GM18868 (cell line): ENCODE results near the gene NEMP2.
A peak's percentile ranks its signal among the peaks of the same experiment; 100 is the strongest.
"Not testable (repeated sequence)": the region's sequence is repeated elsewhere in the genome, so short reads cannot be mapped to it uniquely, and the experiment has no call there.

ENCODE experiments used
- ATAC-seq: cut with Tn5 transposase; IDR thresholded peaks from one replicate; pipeline ENCODE4 v1.9.1; 2021; ENCODE audit warnings: mild to moderate bottlenecking, moderate library complexity; ENCODE audit not compliant: unreplicated experiment

The NEMP2 gene

GRCh38 chr2:190494600-190495227, 39.8 kb downstream of the NEMP2 start:
- not testable (repeated sequence) for ATAC-seq

- ATAC-seq, result no peak
These were observed 41.4 kb downstream of the NEMP2 start for GRCh38 chr2:190493095-190493494.

DNA sequence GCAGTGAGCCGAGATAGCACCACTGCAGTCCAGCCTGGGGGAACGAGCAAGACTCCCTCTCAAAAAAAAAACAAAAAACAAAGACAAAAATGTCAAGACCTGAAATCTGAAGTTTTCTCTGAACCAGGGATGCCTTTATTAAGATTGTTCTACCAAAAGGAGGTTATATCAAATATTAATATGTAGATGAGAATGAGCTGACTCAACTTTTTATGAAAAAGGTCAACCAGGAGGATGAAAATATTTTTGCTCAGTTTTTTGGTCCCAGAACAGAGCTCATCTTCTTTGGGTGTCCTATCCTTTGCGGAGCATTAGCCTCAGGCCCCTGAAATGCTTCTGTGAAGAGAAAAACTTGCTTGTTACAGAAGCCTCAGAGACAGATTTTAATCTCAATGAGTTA, 44.0 kb downstream of the NEMP2 start:
- ATAC-seq, result no peak

- ATAC-seq, result no peak
These were observed 45.0 kb downstream of the NEMP2 start for GRCh38 chr2:190489475-190489874.

- ATAC-seq, result no peak
These were observed 45.8 kb downstream of the NEMP2 start for GRCh38 chr2:190488516-190489233.

- ATAC-seq, result no peak
These were observed 48.4 kb downstream of the NEMP2 start for GRCh38 chr2:190486037-190486623.

- ATAC-seq, result no peak
These were observed 52.1 kb downstream of the NEMP2 start for GRCh38 chr2:190482451-190482850.

DNA sequence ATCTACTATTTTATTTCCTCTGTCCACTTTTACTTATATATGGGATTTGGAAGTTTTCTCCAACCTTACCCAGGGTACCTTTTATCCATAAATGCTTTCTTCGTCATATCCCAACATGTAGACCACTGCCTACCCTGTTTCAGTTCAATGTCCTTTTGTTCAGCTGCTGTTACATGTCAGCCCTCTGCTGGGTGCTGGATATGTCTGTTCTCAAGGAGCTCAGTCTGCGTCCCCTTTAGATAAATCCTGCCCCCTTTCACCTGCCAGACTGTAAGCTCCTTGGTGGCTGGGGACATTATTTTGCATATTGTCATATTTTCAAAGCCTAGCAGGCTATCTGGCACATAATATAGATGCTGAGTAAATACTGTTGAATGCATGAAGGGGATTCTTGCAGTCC, 53.2 kb downstream of the NEMP2 start:
- ATAC-seq, result no peak

DNA sequence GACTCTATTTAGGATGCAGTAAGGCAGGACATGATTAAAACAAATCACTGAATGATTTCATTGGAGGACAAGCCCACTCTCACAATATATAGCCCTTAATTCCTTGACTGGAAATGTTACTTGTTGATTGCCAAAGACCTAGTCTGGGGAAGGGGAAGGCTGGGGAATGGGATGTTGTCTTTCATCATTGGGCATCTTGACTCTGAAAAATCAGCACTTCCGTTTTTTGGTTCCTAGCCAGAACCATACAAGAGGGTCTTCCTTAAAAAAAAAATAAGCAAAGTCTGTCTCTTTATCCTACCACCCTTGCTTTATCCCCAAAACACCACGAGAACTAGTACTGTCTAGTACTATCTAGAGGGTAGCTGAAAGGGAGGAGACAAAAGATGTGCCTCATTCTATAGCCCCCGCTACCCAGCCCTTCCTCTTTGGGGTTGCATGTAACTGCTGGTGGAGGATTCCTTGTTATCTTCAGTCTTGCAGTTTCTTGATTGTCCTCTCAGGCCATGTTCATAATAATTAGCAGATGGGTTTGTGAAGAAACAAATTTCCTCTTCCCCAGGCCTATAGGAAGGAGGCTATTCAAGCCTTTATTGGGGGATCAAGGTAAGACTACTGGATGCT, 55.8 kb downstream of the NEMP2 start:
- ATAC-seq, result no peak

DNA sequence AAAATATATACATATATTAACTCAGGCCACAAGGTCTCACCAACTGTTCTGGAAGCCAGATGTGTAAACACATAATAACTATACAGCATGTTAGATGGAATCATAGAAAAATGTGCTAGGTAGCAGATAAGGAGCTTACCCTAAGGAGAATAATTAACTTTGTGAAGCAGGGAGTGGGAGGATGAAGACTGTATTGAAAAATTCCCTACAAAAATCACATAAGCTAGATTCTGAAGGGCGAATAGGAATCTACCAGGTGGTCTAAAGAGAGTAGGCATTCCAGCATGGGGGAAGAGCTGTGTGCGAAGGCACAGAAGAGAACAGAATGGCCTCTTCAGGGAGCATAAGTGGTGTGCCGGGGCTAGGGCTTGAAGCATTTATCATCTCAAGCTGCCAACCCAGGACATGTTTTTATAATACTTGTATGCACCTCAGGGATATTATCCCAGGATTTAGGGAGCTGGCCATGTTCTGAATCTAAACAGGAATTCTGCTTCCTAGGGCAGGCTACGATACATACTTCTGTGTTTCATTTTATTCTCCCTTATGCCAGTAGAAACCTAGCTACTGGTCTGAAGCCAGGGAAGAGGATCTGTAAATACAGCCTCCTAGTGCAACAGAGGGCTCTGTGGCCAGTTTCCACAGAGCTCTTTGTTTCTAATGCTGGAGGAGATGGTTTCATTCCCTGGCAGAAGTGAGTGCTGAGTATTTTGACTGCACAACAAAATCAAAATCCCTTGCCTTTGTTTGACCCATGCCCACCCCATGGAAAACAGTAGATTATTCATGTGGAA, 56.7 kb downstream of the NEMP2 start:
- ATAC-seq, result no peak

GRCh38 chr2:190470256-190470826, 64.2 kb downstream of the NEMP2 start:
- no peak for ATAC-seq

- no peak for ATAC-seq
These were observed 64.8 kb downstream of the NEMP2 start for GRCh38 chr2:190469771-190470170.

GRCh38 chr2:190468814-190469569, 65.5 kb downstream of the NEMP2 start:
- peak; percentile 63 for ATAC-seq

- ATAC-seq, result peak; percentile 2
These were observed 66.2 kb downstream of the NEMP2 start for GRCh38 chr2:190468354-190468753.

DNA sequence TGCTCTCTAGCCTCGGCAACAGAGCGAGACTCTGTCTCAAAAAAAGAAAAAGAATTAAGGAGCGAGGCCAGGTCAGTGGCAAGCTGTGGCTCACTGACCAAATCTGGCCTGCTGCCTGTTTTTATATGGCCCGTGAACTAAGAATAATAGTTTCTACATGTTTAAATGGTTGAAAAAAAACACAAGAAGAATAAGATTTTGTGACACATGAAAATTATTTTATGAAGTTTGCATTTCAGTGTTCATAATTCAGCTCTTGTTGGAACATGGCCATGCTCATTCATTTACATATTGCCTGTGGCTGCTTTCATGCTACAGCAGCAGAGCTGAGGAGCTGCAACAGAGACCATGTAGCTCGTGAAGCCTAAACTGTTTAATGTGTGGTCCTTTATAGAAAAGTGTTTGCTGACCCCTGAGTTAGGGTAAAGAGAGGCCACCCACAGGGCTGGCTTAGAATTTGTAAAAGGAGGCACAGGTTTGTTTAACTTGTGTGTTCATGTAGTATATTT, 66.9 kb downstream of the NEMP2 start:
- ATAC-seq, result no peak

DNA sequence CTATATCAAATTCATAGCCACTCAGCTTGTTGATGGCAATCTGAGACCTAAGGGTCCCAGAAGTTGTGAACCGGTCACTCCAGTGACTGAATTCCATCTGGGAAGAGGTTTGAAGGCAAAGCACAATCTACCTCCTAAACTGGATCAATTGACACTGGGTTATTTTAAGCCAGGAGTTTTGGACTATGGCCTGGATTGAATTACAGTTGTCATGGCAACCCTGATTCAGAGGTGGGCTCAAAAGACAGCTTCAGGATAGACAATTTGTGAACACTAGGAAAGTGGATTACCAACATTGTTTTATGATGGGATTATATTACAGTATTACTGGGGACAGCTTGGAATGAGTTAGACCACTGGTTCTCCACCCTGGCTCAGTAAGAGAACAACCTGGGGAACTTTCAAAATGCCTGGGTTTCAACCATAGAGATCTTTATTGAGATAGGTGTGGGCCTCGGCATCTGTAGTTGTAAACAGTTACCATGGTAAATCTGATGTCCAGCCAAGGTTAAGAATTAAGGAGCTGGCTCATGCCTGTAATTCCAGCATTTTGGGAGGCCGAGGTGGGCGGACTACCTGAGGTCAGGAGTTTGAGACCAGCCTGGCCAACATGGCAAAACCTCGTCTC, 67.6 kb downstream of the NEMP2 start:
- no peak for ATAC-seq

DNA sequence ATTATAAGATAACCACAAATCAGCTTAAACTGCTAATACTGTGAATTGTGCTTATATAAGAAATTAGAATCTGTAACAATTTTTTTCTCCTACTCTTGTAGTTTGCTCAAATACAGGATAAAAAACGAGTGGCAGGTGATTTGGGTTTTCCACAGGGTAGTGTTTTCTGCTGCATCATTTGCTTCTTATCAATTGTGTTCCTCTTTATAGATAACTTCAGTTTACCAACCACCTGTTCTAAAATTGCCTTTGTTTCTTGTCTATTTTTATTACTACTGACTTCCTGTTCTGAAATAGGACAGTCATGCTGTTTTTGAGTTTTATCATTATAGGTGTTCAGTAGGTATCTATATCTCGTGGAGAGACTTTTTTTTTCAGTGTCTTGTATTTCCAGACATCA, 69.5 kb downstream of the NEMP2 start:
- peak; percentile 42 for ATAC-seq

DNA sequence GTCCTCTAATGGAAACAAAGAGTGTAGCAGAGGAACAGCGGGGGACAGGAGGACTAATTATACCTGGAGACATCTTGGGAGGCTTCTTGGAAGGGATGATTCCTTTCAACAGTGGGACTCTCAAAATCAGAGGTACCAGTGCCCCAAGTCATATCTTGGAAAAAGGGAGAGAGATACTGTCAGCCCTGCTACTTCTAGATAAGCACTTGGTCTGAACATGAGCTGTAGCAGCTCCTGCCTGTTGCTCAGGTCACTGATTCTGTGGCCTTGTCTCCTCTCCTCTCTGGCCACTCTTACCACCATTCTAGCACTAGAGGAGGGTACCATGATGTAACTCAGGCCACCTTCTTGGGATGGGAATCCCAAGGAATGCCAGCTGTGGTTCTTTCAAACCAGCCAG, 71.9 kb downstream of the NEMP2 start:
- ATAC-seq, result no peak

GRCh38 chr2:190462181-190462580, 72.3 kb downstream of the NEMP2 start:
- ATAC-seq, result no peak
